GM21737 (cell line): ENCODE results near the gene PRDM16.

Source experiments
- ATAC-seq: cut with Tn5 transposase; IDR thresholded peaks from one replicate; pipeline ENCODE4 v1.9.1; 2021; ENCODE audit warnings: mild to moderate bottlenecking, moderate library complexity; ENCODE audit not compliant: unreplicated experiment

Gene PRDM16

DNA sequence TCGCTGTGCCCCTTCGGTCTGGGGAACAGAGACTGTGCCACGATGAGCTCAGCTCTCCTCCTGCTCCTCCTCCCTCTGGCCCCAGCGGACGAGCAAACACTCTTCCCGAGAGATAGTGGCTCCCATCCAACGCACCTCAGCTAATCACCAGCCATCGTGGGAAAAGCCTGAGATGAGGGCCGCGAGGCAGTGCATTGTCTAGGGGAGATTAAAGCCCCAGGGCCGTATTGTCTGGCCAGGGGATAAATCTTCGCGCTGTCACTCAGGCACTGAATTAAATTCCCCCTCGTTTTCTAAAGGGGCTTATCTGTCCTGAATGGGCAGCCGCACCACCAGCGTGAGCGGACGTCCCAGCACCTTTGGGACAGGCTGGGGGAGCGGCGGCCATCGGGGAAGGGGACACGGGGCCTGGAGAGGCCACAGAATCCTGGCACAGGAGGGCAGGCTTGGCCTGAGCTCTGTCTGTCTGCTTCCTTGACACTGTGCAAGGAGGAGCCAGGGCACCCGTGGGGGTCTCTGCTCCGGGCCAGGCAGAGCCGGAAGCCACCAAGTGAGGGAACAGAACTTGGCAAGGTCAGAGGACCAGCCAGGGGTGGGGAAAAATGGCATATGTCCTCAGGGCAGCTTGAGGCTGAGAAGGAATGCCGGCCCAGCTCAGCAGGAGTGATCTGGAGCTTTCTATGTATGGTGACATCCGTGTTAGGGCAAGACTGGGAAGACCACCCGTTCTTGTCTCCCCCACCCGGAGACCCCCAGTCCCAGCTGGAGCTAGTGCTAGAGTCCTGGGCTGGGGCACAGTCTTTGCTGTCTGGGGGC is 32.3 kb downstream of the PRDM16 start:
- ATAC-seq, result no peak

DNA sequence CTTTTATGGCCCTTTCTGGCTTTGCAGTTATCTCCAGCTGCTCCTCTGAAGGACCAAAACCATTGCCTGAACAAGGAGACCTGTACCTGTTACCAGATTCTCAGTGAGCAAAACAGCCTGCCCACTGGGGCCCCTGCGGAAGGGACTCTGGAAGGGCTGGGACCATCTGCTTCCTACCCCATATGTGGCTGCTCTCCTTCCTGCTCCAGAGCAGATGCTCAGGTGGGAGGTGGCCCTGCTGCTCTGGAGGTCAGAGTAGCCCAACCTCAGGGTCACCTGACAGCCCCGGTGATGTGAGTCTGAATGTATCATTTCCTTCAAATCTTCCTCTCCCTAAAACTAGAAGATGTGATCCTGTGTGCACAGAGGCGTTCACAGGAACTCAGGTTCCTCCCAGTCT is 33.6 kb downstream of the PRDM16 start:
- no peak for ATAC-seq

DNA sequence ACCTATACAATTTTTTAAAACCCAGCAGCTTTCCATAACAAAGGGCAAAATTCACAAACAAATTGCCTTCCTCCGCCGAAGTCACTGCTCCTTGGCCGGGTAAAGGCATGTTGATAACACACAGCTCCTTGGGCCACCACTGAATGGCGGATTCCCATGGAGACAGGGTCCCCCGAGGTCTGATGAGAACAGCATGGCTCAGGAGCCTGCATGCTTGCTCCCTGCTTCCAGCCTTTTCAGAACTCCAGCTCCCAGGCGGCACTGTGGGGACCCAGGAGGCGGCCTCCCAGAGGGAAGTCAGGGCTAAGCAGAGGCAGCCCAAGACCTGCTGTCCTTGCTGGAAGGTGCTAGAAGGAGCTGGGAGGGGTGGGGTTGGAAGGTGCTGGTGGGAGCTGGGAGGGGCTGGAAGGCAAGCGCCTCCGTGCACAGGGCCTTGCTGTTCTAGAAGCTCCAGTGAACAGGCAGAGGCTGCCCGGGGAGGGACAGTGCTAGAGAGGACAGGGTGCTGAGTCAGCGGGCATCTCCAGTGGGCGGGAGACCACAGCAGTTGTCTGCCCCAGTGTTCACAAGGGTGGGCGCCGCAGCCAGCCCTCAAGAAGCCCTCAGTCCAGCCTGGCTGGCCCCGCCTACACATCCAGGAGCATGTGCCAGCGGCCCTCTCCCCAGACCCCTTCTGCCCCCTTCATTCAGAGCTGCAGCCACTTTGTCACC is 35.1 kb downstream of the PRDM16 start:
- no peak for ATAC-seq

DNA sequence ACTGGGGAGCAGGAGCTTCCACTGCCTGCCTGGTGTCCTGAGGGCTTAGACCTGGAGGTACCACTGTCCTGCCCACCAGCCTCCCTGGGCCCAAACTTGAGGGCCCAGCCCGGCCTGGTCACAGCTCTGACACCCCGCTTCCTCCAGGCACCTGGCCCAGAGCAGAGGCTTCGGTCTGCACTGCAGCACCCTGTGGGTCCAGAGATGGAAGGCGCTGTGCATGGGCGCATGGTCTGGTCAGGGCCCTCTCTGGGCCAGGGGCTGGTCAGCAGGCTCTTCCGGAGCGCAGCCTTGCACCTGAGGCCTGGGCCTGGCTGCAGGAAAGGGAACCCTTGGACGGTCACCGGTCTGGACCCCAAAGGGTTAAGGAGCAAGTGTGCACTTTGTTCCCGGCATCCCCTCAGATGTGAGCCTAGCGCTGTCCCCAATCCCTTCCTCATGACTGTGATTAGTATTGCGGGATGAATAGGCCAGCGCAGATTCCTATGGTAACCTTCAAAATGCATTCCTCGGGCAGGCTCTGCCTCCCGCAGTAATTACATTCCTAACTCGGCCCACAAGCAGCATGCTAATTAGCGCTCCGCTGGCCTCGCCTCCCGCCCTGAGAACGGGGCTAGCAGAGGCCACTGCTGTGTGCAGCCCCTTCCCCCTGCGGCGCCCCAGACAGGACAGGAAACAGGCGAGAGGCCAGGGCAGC is 36.3 kb downstream of the PRDM16 start:
- ATAC-seq, result no peak

DNA sequence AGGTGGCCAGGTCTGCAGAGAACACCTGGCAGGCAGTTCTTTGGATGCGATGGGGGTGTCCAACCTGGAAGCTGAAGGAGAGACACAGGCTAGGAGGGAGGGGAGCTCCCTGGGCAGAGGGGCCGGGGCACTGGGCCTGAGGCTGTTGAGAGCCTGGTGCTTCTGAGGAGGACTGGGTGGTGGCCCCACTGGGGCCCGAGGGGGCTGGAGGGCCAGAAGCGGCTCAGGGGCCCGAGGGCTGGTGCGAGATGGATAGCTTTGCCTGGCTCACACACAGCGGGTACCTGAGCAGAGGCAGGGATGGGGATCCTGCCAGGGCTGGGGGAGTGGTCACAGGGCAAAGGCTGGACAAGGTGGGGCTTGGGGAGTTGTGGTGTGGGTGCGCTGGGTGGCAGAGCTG is 37.2 kb downstream of the PRDM16 start:
- ATAC-seq, result no peak

DNA sequence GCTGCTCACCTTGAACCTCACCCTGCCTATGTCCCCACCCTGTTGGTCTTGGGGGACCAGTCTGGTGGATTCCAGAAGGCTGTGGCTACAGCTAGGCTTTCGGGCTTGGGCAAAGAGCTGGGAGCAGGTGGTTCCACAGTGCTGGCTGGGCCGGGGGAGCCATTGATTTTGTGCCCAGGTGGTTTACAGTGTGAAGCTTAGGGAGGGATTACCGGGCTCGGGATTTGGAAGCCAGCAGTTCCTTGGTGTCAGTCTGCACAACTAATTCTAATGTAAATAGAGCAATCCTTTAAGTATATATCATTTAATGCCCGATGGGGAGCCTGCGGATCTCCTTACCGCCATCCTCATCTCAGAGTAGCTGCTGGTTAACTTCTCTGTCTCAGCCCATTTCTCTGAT is 38.2 kb downstream of the PRDM16 start:
- ATAC-seq, result no peak

DNA sequence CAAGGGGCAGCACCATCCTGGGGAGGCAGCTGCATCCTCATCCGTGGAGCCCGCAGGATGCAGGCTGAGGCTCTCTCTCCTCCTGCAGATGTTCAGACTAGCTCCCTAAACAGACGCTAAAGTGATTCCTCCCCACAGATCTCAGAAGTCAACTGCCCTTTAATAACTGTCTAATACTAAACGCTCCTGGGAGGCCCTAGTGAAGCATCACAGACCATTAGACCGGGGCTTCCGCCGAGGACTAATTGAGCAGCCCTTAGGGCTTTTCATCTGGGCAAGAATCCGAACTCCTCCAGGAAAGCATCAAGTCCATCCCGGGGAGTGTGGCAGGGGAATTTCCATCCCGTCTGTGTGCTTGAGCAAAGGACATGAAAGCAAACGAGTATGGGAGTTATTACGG is 40.4 kb downstream of the PRDM16 start:
- no peak for ATAC-seq

DNA sequence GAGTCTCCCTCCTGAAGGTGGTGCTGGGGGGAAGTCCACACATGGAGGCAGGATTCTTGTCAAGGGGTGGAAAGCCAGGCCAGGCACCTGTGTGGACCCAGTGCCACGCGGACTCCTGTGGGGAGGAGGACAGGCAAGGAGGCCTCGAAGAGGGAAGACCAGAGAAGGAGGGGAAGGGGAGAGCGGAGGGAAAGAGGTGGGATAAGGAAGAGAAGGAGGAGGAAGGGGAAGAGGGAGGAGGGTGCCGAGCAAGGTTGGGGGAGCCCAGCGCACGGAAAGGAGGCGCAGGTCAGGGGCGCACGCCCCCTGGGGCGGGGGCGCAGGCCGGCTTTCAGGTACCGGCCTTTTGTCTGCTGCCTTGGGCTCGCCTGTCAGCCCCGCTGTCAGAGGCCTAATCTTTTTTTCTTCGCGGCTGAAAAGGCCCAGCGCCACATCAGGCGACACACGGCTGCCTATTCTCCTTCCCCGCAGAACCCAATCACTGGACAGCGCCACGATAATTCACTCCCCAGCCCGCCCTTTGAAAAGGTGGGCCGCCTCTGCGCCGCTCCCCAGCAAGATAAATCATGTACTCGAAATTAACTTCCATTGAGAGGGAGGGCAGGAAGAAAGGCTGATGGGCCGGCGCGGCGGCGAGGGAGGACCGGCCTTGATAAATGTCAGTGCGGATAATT is 42.5 kb downstream of the PRDM16 start:
- ATAC-seq, result no peak

DNA sequence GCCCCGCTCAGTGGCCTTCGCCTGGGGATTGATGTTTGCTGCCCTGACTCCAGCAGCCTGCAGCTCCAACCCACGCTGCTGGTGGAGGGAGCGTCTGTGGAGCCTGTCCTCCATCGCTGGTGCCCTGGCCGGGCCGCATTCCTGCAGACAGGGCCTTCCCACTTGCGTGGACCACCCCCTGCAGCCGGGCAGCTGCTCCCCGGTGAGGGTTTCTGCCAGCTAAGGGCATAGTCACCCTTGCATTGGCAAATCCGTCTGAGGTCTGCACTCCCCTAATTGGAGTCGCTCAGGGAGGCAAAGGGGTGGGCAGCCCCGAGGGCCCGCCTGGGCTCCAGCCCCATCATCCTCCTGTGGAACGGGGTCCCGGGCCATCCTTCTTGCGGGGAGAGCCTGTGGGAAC is 43.5 kb downstream of the PRDM16 start:
- no peak for ATAC-seq

DNA sequence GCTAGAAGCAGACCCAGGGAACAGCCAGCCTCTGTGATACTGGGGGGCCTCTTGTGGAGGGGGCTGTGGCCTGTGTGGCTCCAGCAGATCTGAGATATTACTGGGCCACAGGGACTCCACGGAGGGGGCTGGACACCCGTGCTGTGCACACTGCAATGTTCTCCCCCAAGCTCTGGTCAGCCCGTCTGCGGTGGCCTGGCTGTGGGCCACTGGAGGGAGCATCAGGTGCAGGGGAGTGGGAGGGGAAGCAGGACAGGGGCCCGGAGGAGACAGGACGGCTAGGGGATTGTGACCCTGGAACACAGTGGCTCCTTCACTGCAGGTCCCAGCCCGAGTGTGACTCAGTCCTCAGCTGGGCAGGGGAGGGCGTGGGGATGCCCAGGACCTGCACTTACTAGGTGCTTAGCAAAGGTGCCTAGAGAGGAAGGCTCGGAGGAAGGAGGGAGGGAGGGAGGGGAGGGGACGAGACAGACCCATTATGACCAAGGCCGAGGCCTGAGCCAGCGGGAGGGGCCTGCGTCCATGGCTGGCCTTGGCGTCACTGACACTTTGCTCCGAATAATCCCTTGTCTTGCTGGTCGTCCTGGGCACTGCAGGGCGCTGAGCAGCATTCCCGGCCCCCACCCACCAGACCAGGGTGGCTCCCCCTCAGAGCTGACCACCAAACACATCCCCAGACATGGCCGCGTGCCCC is 44.2 kb downstream of the PRDM16 start:
- ATAC-seq, result no peak

DNA sequence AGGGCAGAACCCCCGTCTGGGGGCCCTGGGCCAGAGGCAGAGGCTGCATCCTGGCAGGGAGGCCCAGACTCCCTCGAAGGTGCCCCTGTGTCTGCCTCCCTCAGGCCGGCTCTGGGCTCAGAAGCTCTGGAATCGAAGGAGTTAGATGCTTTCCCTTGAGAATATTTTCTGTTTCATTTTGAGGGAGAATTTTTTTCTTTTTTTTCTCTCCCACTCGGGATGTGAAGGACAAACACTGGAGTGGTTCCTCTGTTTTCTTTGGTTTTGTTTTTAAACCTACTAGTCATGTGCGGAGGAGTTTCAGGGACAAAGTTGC is 44.7 kb downstream of the PRDM16 start:
- no peak for ATAC-seq

DNA sequence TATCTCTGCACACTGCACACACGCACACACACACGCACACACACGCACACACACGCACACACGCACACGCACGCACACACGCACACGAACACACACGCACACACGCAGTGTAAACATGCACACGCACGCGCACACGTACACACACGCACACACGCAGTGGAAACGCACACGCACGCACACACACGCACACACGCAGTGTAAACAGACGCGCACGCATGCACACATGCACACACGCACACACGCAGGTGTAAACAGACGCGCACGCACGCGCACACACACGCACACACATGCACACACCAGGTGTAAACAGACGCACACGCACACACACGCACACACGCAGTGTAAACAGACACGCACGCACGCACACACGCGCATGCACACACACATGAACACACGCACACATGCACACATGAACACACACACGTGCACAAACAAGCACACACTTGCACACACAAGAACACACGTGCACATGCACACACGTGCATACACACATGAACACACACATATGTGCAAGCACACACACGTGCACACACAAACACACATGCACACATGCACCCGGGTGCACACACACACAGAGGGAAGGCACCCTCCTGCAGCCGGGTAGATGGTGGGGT is 45.2 kb downstream of the PRDM16 start:
- ATAC-seq, result no peak

DNA sequence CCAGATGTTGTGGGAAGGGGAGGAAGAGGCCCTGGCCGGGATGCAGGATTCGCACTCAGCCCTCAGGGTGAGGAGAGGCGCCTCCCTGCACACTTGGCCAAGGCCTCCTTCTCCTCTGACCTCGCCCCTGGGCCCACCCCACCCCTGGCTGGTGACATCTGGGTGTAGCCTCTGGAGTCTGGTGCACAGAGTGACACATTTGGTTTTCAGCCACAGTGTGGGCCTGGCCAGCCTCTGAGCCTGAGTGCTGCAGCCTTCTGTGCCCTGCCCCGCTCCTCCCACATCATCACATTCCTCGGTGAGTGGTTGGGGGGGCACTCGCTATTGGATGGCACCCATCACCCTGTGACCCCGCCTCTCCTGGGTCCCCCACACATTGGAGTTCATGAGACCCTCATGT is 45.8 kb downstream of the PRDM16 start:
- no peak for ATAC-seq

DNA sequence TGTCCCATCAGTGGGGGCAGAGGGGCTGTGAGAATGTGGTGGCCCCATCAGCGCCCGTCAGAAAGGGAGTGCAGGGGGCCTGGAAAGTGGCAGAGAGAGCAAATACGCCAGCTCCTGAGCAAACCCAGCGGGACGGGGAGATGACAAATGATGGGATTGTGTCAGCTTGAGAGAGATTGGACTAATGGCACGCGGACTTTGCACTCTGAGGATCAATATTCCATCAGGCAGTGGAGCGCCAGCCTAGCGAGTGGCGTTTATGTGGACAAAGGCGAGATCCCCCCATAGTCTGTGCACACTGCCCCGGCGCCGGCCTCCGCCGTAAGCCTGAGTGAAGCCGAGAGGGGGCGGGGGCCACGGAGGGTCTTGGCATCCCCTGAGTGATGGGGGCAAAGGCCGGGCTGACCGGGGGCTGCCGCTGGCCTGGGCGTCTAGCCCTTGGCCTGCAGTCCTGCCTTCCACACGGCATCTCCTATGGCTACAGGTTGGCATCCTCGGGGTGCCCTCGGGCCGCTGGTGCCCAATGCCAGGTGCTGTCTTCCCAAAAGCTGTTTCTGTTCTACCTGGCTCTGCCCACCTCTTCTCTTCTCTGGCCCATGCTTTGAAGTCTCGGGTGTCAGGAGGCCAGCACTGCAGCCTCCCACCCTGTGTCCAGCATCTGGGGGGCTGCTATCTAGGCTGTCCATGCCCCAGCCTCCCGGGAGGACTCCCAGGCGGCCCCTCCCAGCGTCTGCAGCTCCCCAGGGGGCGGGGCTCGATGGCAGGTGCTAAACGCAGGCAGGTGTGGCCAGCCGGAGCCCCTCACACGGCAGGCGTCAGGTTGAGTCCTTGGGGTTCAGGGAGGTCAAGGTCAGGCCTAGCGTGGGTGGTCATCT is 46.5 kb downstream of the PRDM16 start:
- no peak for ATAC-seq

DNA sequence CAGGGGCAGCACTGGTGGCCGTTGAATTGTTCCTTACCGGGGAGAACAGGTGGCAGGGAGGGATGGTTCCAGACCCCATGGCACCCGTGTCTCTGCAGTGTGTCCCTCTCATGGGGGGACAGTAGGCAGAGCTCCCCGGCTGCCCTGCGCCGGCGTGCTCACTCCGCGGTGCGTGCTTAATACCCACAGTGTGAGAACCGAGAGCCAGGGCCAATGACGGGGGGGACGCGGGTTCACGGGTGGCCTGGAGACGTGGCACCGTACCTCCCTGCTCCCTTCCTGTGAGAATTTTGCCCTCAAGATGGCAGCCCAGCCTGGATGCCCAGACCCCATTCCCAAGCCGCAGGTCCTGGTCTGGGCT is 47.1 kb downstream of the PRDM16 start:
- no peak for ATAC-seq

DNA sequence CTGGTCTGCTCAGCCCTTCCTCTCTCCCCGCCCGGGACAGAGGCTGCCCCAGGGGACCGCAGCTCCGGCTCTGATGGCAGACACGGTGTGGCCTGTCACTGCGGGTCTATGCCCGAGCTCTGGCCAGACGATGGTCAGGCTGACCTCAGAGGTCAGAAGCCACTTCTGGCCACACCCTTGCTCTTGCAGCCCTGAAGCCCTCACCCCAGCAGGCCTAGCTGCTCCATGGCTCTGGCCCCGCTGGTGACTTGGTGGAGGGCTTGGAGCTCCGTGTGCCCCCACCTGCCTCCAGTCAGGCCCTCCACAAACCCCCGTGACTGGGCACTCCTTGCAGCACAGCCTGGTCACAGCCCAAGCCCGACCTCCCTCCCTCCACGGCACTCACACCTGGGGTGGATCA is 47.6 kb downstream of the PRDM16 start:
- ATAC-seq, result no peak

DNA sequence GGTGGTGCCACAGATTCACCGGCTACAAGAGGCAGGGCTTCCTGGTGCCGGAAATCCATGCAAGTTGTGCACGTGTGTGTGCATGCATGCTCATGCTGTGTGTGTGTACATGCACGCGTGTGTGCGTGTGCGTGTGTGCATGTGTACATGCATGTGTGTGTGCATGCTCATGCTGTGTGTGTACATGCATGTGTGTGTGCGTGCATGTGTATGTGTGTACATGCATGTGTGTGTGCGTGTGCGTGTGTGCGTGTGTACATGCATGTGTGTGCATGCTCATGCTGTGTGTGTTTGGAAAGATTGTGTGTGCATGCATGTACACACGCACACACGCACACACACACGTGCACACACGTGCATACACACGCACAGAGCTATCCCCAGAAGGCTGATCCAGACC is 48.9 kb downstream of the PRDM16 start:
- ATAC-seq, result no peak

DNA sequence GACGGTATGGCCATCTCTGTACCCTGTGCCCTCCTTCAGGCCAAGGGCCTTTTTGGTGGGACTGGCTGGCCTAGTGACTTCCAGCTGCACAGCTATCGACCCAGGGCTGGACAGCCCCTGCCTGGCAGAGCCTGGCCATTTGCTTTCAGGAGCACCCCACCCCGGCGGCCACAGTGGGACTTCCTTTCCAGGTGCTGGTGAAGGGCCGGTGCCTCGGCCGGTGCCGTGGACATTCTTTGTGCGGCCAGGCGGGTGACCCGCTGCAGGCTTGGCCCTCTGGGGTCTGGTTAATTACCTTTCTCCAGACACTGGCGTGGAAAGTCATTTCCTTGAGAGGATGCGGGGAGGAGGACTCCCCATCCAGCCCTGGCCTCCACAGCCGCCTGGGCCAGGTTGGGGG is 50.1 kb downstream of the PRDM16 start:
- no peak for ATAC-seq

DNA sequence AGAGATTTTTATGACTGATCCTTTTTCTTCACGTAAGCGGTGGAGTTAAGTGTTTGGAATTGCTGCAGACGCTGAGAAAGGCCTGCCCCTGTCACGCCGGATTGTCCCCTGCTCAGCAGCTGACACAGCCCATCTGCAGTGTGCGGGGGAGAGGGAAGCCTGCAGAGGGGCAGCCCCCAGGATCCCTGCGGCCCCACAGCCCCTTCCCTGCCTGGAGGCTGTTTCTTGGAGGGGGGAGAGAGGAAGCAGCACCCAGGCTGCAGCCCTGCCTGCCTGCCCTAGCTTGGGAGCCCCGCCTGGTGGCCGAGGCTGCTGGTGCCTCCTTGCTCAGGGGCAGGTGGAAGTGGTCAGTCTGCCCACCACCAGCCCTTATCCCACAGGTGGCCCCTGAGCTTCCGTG is 50.7 kb downstream of the PRDM16 start:
- no peak for ATAC-seq

DNA sequence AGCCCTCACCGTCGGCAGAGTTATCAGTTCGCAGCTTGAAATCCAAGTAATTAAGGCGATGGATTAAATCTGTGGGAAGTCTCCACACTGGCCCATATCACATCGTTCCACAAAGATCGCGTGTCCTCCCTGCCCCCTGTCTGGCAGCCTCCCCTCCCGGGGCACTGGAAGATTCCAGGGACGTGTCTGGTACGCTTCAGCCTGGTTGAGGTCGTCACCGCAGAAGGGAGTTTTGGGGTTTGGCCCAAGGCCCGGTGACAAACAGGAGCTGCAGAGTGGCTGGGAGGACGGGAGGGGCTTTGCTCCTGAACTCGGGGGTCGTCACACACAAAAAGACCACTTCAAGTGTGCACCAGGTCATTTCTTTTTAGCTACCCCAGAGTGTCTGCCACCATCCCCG is 51.1 kb downstream of the PRDM16 start:
- no peak for ATAC-seq
